K562 (cell line): Measurements from ENCODE around the gene ZNF622. TPM values are rescaled to one million over a fixed set of nuclear protein-coding genes. Genes with fewer than 3 reads are reported as not detected.

Source experiments
- ATF1 ChIP-seq, 2 experiments: fragments of 450-650 bp in 1 of 2; IDR thresholded peaks; 2 replicates each; pipeline ENCODE4 v1.6.1; 2016; ENCODE audit warnings: missing compliant biosample characterization in 1 of 2, missing genetic modification characterization in 1 of 2
- BRCA1 ChIP-seq, 2 experiments: fragments of 450-650 bp in 1 of 2; sonication (generic) in 1 of 2; formaldehyde crosslinking in 1 of 2; IDR thresholded peaks; 2 replicates each; pipeline versions ENCODE4 v1.5.0 to v1.6.1; 2017 to 2020; ENCODE audit warnings: mild to moderate bottlenecking in 1 of 2, missing genetic modification reagents in 1 of 2
- C11orf30 ChIP-seq: fragments of 450-650 bp; IDR thresholded peaks from 2 replicates; pipeline ENCODE4 v1.6.1; 2016; ENCODE audit warnings: low read depth, mild to moderate bottlenecking
- CBFB ChIP-seq: sonication (generic); formaldehyde crosslinking; IDR thresholded peaks from 2 replicates; pipeline ENCODE4 v1.4.0; 2020; ENCODE audit warnings: mild to moderate bottlenecking, missing genetic modification reagents
- CCNT2 ChIP-seq: IDR thresholded peaks from 2 replicates; pipeline ENCODE4 v1.6.1; 2011; ENCODE audit warnings: borderline replicate concordance, low read depth, mild to moderate bottlenecking, moderate library complexity, mixed read lengths, low read length; ENCODE audit not compliant: insufficient read length; ENCODE audit errors: extremely low read depth
- EGR1 ChIP-seq: fragments of 450-650 bp; conservative IDR thresholded peaks from 2 replicates; pipeline ENCODE4 v1.6.1; 2017; ENCODE audit warnings: mild to moderate bottlenecking
- HNRNPLL ChIP-seq: fragments of 200-400 bp; formaldehyde crosslinking; IDR thresholded peaks from 2 replicates; pipeline ENCODE4 v1.6.1; 2017; ENCODE audit warnings: low read length, low read depth, mild to moderate bottlenecking; ENCODE audit not compliant: poor library complexity, severe bottlenecking
- KDM4B ChIP-seq, 2 experiments: fragments of 450-650 bp in 1 of 2; sonication (generic) in 1 of 2; IDR thresholded peaks; 2 replicates each; pipeline ENCODE4 v1.6.1; 2016 to 2017; ENCODE audit warnings: borderline replicate concordance in 2 of 2, antibody characterized with exemption in 1 of 2, low read depth in 1 of 2, mild to moderate bottlenecking in 1 of 2
- MYNN ChIP-seq, 2 experiments: sonication (generic); formaldehyde crosslinking in 1 of 2; IDR thresholded peaks; 2 replicates each; pipeline versions ENCODE4 v1.5.0 to v1.6.1; 2016 to 2020; ENCODE audit warnings: antibody characterized with exemption in 1 of 2, missing genetic modification reagents in 1 of 2
- NEUROD1 ChIP-seq: fragments of 150-350 bp; IDR thresholded peaks from 2 replicates; pipeline ENCODE4 v1.6.1; 2014; ENCODE audit warnings: borderline replicate concordance, low read length, low read depth; ENCODE audit not compliant: partially characterized antibody
- PHB ChIP-seq: fragments of 250-450 bp; sonication (Bioruptor Pico); IDR thresholded peaks from 2 replicates; pipeline ENCODE4 v1.5.0; 2021
- PHF20 ChIP-seq: fragments of 450-650 bp; IDR thresholded peaks from 2 replicates; pipeline ENCODE4 v1.6.1; 2018; ENCODE audit not compliant: partially characterized antibody
- RBM15 ChIP-seq: fragments of 200-400 bp; formaldehyde crosslinking; IDR thresholded peaks from 2 replicates; pipeline ENCODE4 v1.6.1; 2018; ENCODE audit warnings: mild to moderate bottlenecking, low read length, moderate library complexity; ENCODE audit not compliant: insufficient read depth
- RBM22 ChIP-seq: fragments of 200-400 bp; formaldehyde crosslinking; IDR thresholded peaks from 2 replicates; pipeline ENCODE4 v1.6.1; 2018; ENCODE audit warnings: low read length, low read depth; ENCODE audit not compliant: poor library complexity, severe bottlenecking
- SMARCE1 ChIP-seq: fragments of 450-650 bp; IDR thresholded peaks from 2 replicates; pipeline ENCODE4 v1.7.1; 2016; ENCODE audit warnings: mild to moderate bottlenecking
- SP2 ChIP-seq: IDR thresholded peaks from 2 replicates; pipeline ENCODE4 v1.6.1; 2011; ENCODE audit warnings: mild to moderate bottlenecking, low read depth, low read length, moderate library complexity; ENCODE audit not compliant: poor library complexity, severe bottlenecking; ENCODE audit errors: extremely low read depth
- SRF ChIP-seq, 2 experiments: fragments of 250-450, 450-650 bp in 1 of 2; sonication (Bioruptor Pico) in 1 of 2; sonication (generic) in 1 of 2; formaldehyde crosslinking; IDR thresholded peaks; 2 replicates each; pipeline versions ENCODE4 v1.5.0 to v1.5.1; 2020 to 2022; ENCODE audit warnings: mild to moderate bottlenecking in 1 of 2, missing genetic modification reagents in 1 of 2
- YY1 ChIP-seq, 3 experiments: IDR thresholded peaks; 2 replicates each; pipeline ENCODE4 v1.6.1; 2011; ENCODE audit warnings: low read length in 2 of 3, mild to moderate bottlenecking in 2 of 3, moderate library complexity in 2 of 3, borderline replicate concordance in 1 of 3, control low read depth in 1 of 3, low read depth in 1 of 3; ENCODE audit not compliant: insufficient read depth in 3 of 3, insufficient replicate concordance in 2 of 3, control insufficient read depth in 1 of 3, insufficient read length in 1 of 3; ENCODE audit errors: extremely low read depth in 1 of 3
- ZNF165 ChIP-seq: fragments of 250-450 bp; sonication (Bioruptor Pico); IDR thresholded peaks from 2 replicates; pipeline ENCODE4 v1.4.0; 2020; ENCODE audit warnings: borderline replicate concordance
- ZNF311 ChIP-seq: fragments of 250-450 bp; sonication (Bioruptor Pico); IDR thresholded peaks from 2 replicates; pipeline ENCODE4 v1.4.0; 2020; ENCODE audit warnings: mild to moderate bottlenecking, moderate library complexity
- ZNF347 ChIP-seq: fragments of 450-650 bp; formaldehyde crosslinking; IDR thresholded peaks from 2 replicates; pipeline ENCODE4 v1.4.0; 2020; ENCODE audit warnings: low read depth, mild to moderate bottlenecking, moderate library complexity
- ZNF354B ChIP-seq: fragments of 250-450 bp; sonication (Bioruptor Pico); IDR thresholded peaks from 2 replicates; pipeline ENCODE4 v1.4.0; 2020
- ZNF589 ChIP-seq: fragments of 200-800 bp; sonication (Bioruptor generic); IDR thresholded peaks from 2 replicates; pipeline ENCODE4 v1.6.1; 2016; ENCODE audit warnings: low read depth, missing genetic modification characterization, missing compliant biosample characterization
- ZNF699 ChIP-seq: fragments of 250-450 bp; sonication (Bioruptor Pico); IDR thresholded peaks from 2 replicates; pipeline ENCODE4 v1.8.0; 2021; ENCODE audit warnings: mild to moderate bottlenecking, moderate library complexity; ENCODE audit not compliant: insufficient replicate concordance
- polyA plus RNA-seq, 8 experiments: library from polyadenylated mRNA; depleted of rRNA in 4 of 8; stranded (reverse) in 5 of 8; unstranded in 3 of 8; fragments of >200 nt; fragmentation: Nextera tagmentation in 2 of 8; fragmentation: Illumina TruSeq in 1 of 8; extraction: Ambion mirVana in 2 of 8; extraction: Trizol in 1 of 8; gene quantifications; 2 replicates each; pipeline versions ENCODE4 v1.2.1 to v1.2.3, GENCODE V29; 2011 to 2014; ENCODE audit warnings: inconsistent platforms in 1 of 8, missing spikeins in 1 of 8
- total RNA-seq, 7 experiments: library from RNA; depleted of rRNA in 6 of 7; stranded (reverse); fragments of >200 nt in 6 of 7; fragmentation: Illumina TruSeq in 2 of 7; extraction: Trizol in 2 of 7; gene quantifications; 2 replicates each; pipeline versions ENCODE4 v1.2.1 to v1.2.3, GENCODE V29; 2011 to 2021; ENCODE audit warnings: low replicate concordance in 1 of 7
- TF ChIP-seq, protein P1 (sequence below), 2 experiments: fragments of 150-350 bp in 1 of 2; IDR thresholded peaks; 2 replicates each; pipeline ENCODE4 v1.6.1; 2012 to 2016; ENCODE audit warnings: low read depth in 2 of 2, low read length in 2 of 2, mild to moderate bottlenecking in 1 of 2, moderate library complexity in 1 of 2

Gene ZNF622
- total and polyA plus RNA-seq, 9 of the 15 experiments (the other 6 are each of a cell fraction or from before 2014, with no cell fraction given) = 9.6 to 51.5 (median 32.3) TPM

DNA sequence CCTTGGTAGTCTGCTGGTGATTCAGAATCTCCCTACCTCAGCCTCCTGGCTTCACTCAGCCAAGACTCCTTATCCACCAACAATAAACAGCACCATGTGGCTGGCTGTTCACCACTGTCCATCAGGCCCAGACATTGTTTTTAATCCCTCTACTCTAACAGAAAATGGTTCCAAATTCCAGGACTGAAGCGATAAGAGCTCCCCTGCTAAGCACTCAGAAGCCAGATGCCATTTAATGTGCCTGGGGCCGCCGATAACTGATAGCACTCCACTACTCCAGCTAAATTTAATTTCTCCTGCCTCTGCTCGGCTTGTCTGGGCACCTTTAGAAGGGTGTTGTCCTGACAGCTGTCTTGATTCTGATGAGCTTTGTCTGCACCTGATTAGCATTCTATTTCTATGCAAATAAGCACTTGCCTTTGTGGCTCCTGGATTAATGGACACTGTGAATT is 47.1 kb downstream of the ZNF622 start (continued):
- TF ChIP-seq YY1 (IDR thresholded peaks at IDR 0.05; ENCODE audit: borderline replicate concordance in 1 of 3, control insufficient read depth in 1 of 3, extremely low read depth in 1 of 3, insufficient read depth in 3 of 3, insufficient read length in 1 of 3, insufficient replicate concordance in 2 of 3, low read depth in 1 of 3, low read length in 2 of 3) = peak in 1 of 3 experiments; percentile 68
- no peak for TF ChIP-seq ZNF699 (CRISPR knock-in tag)
- no peak for TF ChIP-seq BRCA1 (IDR thresholded peaks at IDR 0.05)
- TF ChIP-seq BRCA1 (CRISPR knock-in tag; IDR thresholded peaks at IDR 0.05) = no peak
- TF ChIP-seq ZNF589 (CRISPR knock-in tag) = peak; percentile 91
- TF ChIP-seq ZNF347 (CRISPR knock-in tag) = no peak
- TF ChIP-seq SP2 = no peak
- TF ChIP-seq PHB = no peak
- TF ChIP-seq KDM4B (IDR thresholded peaks at IDR 0.05; ENCODE audit: borderline replicate concordance in 2 of 2, low read depth in 1 of 2) = no peak
- no peak for TF ChIP-seq HNRNPLL
- no peak for TF ChIP-seq C11orf30
- TF ChIP-seq, protein P1, sequence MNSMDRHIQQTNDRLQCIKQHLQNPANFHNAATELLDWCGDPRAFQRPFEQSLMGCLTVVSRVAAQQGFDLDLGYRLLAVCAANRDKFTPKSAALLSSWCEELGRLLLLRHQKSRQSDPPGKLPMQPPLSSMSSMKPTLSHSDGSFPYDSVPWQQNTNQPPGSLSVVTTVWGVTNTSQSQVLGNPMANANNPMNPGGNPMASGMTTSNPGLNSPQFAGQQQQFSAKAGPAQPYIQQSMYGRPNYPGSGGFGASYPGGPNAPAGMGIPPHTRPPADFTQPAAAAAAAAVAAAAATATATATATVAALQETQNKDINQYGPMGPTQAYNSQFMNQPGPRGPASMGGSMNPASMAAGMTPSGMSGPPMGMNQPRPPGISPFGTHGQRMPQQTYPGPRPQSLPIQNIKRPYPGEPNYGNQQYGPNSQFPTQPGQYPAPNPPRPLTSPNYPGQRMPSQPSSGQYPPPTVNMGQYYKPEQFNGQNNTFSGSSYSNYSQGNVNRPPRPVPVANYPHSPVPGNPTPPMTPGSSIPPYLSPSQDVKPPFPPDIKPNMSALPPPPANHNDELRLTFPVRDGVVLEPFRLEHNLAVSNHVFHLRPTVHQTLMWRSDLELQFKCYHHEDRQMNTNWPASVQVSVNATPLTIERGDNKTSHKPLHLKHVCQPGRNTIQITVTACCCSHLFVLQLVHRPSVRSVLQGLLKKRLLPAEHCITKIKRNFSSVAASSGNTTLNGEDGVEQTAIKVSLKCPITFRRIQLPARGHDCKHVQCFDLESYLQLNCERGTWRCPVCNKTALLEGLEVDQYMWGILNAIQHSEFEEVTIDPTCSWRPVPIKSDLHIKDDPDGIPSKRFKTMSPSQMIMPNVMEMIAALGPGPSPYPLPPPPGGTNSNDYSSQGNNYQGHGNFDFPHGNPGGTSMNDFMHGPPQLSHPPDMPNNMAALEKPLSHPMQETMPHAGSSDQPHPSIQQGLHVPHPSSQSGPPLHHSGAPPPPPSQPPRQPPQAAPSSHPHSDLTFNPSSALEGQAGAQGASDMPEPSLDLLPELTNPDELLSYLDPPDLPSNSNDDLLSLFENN (IDR thresholded peaks at IDR 0.05; ENCODE audit: low read depth in 2 of 2, low read length in 2 of 2) = peak in 1 of 2 experiments; percentile 94; a peak in 2 of 4 replicates
- no peak for TF ChIP-seq RBM22
- no peak for TF ChIP-seq SRF (CRISPR knock-in tag; IDR thresholded peaks at IDR 0.05)
- no peak for TF ChIP-seq RBM15
- TF ChIP-seq ZNF354B (CRISPR knock-in tag) = no peak
- peak; percentile 76; the same call in 1 of the 2 replicates for TF ChIP-seq MYNN (IDR thresholded peaks at IDR 0.05)
- TF ChIP-seq MYNN (CRISPR knock-in tag; IDR thresholded peaks at IDR 0.05) = no peak
- peak; percentile 22 for TF ChIP-seq NEUROD1
- no peak for TF ChIP-seq EGR1
- TF ChIP-seq CCNT2 = peak; percentile 95
- no peak for TF ChIP-seq CBFB (CRISPR knock-in tag)
- TF ChIP-seq ZNF165 = no peak
- TF ChIP-seq PHF20 = no peak
- peak; percentile 94 for TF ChIP-seq ZNF311 (CRISPR knock-in tag)
- TF ChIP-seq ATF1 (CRISPR knock-in tag; IDR thresholded peaks at IDR 0.05) = no peak
- peak; percentile 57 for TF ChIP-seq ATF1 (tag; IDR thresholded peaks at IDR 0.05)
- peak; percentile 90 for TF ChIP-seq SMARCE1
